ENCODE data around the gene RANBP17. TPM values are rescaled to one million over a fixed set of nuclear protein-coding genes. Genes with fewer than 3 reads are reported as not detected.

Gene RANBP17
- total and polyA plus RNA-seq, 2 experiments from 2014 or later = 43.8 to 53.1 TPM

DNA sequence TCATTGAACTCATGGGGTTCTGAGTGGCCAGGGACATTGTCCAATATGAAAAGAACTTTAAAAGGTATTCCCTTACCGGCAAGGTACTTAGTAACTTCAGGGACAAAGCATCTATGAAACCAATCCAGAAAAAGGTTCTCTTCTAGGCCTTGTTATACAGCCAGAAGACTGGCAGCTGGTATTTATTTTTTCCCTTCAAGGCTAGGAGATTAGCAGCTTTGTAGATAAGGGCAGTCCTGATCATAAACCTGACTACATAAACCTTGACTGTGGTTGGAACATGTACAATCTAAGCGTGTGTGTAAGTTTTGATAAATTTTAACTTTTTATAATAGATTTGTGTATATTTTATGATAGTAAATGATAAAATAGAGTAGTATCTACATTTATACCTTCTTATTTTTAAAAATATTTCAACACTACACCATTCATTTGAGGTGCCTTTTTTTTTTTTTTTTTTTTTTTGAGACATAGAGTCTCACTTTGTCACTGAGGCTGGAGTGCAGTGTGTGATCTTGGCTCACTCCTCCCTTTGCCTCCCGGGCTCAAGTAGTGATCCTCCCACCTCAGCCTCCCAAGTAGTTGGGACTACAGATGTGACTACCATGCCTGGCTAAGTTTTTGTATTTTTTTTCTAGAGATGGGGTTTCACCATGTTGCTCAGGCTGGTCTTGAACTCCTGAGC, 24.5 kb downstream of the RANBP17 start:
- Mint-ChIP-seq H3K27me3 (ENCODE audit: insufficient read depth, low read depth, poor library complexity) (no peaks in the 10 kb centered on the region), H3K9me3 (no peaks in the 10 kb centered on the region), H3K27ac (no peak overlapping the region), H3K36me3 (ENCODE audit: low read depth) (0 out of 3 replicates have a peak, but pooled peaks cover 6% of the 10 kb centered on the region), H3K4me1 (no peaks in the 10 kb centered on the region), H3K4me3 (no peak overlapping the region)
- Histone ChIP-seq H2AFZ (no peak overlapping the region), H3K4me1 (ENCODE audit: insufficient read depth) (no peaks in the 10 kb centered on the region), H4K20me1 (replicated peaks; ENCODE audit: insufficient read depth) (no peaks in the 10 kb centered on the region), H3K4me3 (no peak overlapping the region), H3K27me3 (ENCODE audit: insufficient read depth) (no peaks in the 10 kb centered on the region), H3K9me2 (ENCODE audit: insufficient read depth) (no peaks in the 10 kb centered on the region), H3K36me3 (ENCODE audit: insufficient read depth) (no peaks in the 10 kb centered on the region), H3K79me2 (replicated peaks; ENCODE audit: insufficient read depth) (no peaks in the 10 kb centered on the region), H3K4me2 (no peak overlapping the region), H3K27ac (ENCODE audit: low read depth) (no peak overlapping the region), H3F3A (replicated peaks; ENCODE audit: low read depth) (no peaks in the 10 kb centered on the region)
- no peak for TF ChIP-seq STAT1 (IDR thresholded peaks at IDR 0.05; ENCODE audit: unreplicated experiment)
- no peak for TF ChIP-seq ZNF331 (CRISPR knock-in tag; IDR thresholded peaks at IDR 0.05; ENCODE audit: low read depth)
- no peak for DNase-seq (ENCODE audit: low spot score)
- no peak for ATAC-seq

DNA sequence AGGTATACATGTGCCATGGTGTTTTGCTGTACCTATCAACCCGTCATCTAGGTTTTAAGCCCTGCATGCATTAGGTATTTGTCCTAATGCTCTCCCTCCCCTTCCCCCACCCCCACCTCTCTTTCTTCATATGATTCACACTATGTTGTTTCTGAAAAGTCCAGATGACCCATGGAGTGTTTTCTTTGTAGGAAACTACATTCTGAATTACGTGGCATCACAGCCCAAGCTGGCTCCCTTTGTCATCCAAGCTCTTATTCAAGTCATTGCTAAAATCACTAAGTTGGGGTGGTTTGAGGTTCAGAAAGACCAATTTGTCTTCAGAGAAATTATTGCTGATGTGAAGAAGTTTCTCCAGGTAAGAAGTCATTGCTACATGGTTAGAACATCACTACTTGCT, 30.4 kb downstream of the RANBP17 start:
- H3K27me3 ChIP-seq (ENCODE audit: insufficient read depth) = no peaks in the 10 kb centered on the region
- no peaks in the 10 kb centered on the region for H4K20me1 ChIP-seq (replicated peaks; ENCODE audit: insufficient read depth)
- H3K27me3 Mint-ChIP-seq (ENCODE audit: insufficient read depth, low read depth, poor library complexity) = peaks cover 2% of the 10 kb centered on the region
- no peak overlapping the region for H3K4me3 ChIP-seq
- no peaks in the 10 kb centered on the region for H3K79me2 ChIP-seq (replicated peaks; ENCODE audit: insufficient read depth)
- H3K4me1 ChIP-seq (ENCODE audit: insufficient read depth) = no peaks in the 10 kb centered on the region
- peaks cover 3% of the 10 kb centered on the region; the same call in 1 of the 3 replicates for H3K4me1 Mint-ChIP-seq
- no peak overlapping the region for H3K4me3 Mint-ChIP-seq
- H3K9me3 Mint-ChIP-seq = no peaks in the 10 kb centered on the region
- no peak overlapping the region for H2AFZ ChIP-seq
- ATAC-seq (no peak), DNase-seq (ENCODE audit: low spot score) (no peak)
- no peak overlapping the region for H3K4me2 ChIP-seq
- peak overlapping the region; percentile 56; the same call in 1 of the 2 replicates for H3K27ac Mint-ChIP-seq
- no peak overlapping the region for H3K27ac ChIP-seq (ENCODE audit: low read depth)
- no peaks in the 10 kb centered on the region for H3K9me2 ChIP-seq (ENCODE audit: insufficient read depth)
- peaks cover 8% of the 10 kb centered on the region; the same call in 2 of the 3 replicates for H3K36me3 Mint-ChIP-seq (ENCODE audit: low read depth)
- H3K36me3 ChIP-seq (ENCODE audit: insufficient read depth) = no peaks in the 10 kb centered on the region
- no peaks in the 10 kb centered on the region for H3F3A ChIP-seq (replicated peaks; ENCODE audit: low read depth)
- no peak for TF ChIP-seq NANOG (IDR thresholded peaks at IDR 0.05; ENCODE audit: borderline replicate concordance)
- no peak for TF ChIP-seq EZH2 (IDR thresholded peaks at IDR 0.05; ENCODE audit: low read depth, unreplicated experiment)
- TF ChIP-seq STAT1 (IDR thresholded peaks at IDR 0.05; ENCODE audit: unreplicated experiment) = no peak
- TF ChIP-seq, protein P1, sequence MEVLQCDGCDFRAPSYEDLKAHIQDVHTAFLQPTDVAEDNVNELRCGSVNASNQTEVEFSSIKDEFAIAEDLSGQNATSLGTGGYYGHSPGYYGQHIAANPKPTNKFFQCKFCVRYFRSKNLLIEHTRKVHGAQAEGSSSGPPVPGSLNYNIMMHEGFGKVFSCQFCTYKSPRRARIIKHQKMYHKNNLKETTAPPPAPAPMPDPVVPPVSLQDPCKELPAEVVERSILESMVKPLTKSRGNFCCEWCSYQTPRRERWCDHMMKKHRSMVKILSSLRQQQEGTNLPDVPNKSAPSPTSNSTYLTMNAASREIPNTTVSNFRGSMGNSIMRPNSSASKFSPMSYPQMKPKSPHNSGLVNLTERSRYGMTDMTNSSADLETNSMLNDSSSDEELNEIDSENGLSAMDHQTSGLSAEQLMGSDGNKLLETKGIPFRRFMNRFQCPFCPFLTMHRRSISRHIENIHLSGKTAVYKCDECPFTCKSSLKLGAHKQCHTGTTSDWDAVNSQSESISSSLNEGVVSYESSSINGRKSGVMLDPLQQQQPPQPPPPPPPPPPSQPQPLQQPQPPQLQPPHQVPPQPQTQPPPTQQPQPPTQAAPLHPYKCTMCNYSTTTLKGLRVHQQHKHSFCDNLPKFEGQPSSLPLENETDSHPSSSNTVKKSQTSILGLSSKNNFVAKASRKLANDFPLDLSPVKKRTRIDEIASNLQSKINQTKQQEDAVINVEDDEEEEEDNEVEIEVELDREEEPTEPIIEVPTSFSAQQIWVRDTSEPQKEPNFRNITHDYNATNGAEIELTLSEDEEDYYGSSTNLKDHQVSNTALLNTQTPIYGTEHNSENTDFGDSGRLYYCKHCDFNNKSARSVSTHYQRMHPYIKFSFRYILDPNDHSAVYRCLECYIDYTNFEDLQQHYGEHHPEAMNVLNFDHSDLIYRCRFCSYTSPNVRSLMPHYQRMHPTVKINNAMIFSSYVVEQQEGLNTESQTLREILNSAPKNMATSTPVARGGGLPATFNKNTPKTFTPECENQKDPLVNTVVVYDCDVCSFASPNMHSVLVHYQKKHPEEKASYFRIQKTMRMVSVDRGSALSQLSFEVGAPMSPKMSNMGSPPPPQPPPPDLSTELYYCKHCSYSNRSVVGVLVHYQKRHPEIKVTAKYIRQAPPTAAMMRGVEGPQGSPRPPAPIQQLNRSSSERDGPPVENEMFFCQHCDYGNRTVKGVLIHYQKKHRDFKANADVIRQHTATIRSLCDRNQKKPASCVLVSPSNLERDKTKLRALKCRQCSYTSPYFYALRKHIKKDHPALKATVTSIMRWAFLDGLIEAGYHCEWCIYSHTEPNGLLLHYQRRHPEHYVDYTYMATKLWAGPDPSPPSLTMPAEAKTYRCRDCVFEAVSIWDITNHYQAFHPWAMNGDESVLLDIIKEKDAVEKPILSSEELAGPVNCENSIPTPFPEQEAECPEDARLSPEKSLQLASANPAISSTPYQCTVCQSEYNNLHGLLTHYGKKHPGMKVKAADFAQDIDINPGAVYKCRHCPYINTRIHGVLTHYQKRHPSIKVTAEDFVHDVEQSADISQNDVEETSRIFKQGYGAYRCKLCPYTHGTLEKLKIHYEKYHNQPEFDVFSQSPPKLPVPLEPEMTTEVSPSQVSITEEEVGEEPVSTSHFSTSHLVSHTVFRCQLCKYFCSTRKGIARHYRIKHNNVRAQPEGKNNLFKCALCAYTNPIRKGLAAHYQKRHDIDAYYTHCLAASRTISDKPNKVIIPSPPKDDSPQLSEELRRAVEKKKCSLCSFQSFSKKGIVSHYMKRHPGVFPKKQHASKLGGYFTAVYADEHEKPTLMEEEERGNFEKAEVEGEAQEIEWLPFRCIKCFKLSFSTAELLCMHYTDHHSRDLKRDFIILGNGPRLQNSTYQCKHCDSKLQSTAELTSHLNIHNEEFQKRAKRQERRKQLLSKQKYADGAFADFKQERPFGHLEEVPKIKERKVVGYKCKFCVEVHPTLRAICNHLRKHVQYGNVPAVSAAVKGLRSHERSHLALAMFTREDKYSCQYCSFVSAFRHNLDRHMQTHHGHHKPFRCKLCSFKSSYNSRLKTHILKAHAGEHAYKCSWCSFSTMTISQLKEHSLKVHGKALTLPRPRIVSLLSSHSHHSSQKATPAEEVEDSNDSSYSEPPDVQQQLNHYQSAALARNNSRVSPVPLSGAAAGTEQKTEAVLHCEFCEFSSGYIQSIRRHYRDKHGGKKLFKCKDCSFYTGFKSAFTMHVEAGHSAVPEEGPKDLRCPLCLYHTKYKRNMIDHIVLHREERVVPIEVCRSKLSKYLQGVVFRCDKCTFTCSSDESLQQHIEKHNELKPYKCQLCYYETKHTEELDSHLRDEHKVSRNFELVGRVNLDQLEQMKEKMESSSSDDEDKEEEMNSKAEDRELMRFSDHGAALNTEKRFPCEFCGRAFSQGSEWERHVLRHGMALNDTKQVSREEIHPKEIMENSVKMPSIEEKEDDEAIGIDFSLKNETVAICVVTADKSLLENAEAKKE (CRISPR knock-in tag; IDR thresholded peaks at IDR 0.05) = no peak
- TF ChIP-seq EZH2phosphoT487 (IDR thresholded peaks at IDR 0.05; ENCODE audit: unreplicated experiment) = no peak
- TF ChIP-seq, protein P2, sequence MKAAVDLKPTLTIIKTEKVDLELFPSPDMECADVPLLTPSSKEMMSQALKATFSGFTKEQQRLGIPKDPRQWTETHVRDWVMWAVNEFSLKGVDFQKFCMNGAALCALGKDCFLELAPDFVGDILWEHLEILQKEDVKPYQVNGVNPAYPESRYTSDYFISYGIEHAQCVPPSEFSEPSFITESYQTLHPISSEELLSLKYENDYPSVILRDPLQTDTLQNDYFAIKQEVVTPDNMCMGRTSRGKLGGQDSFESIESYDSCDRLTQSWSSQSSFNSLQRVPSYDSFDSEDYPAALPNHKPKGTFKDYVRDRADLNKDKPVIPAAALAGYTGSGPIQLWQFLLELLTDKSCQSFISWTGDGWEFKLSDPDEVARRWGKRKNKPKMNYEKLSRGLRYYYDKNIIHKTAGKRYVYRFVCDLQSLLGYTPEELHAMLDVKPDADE (IDR thresholded peaks at IDR 0.05) = no peak
- no peak for TF ChIP-seq POLR2AphosphoS5 (IDR thresholded peaks at IDR 0.05; ENCODE audit: low read depth)
- TF ChIP-seq, protein P3, sequence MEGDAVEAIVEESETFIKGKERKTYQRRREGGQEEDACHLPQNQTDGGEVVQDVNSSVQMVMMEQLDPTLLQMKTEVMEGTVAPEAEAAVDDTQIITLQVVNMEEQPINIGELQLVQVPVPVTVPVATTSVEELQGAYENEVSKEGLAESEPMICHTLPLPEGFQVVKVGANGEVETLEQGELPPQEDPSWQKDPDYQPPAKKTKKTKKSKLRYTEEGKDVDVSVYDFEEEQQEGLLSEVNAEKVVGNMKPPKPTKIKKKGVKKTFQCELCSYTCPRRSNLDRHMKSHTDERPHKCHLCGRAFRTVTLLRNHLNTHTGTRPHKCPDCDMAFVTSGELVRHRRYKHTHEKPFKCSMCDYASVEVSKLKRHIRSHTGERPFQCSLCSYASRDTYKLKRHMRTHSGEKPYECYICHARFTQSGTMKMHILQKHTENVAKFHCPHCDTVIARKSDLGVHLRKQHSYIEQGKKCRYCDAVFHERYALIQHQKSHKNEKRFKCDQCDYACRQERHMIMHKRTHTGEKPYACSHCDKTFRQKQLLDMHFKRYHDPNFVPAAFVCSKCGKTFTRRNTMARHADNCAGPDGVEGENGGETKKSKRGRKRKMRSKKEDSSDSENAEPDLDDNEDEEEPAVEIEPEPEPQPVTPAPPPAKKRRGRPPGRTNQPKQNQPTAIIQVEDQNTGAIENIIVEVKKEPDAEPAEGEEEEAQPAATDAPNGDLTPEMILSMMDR (conservative IDR thresholded peaks at IDR 0.05; ENCODE audit: low read depth in 2 of 2) = no peak

Data from GM23338 (cell line).